IMR-90 (cell line): ENCODE measurements around the gene COG3. TPM values are rescaled to one million over a fixed set of nuclear protein-coding genes. Genes with fewer than 3 reads are reported as not detected.

Source experiments
- ATAC-seq: fragments of 200-7000 bp; cut with Tn5 transposase; 2 replicates; pipeline ENCODE4 v1.9.1; 2020; ENCODE audit warnings: low read depth, mild to moderate bottlenecking, moderate library complexity
- BruUV-seq: library from RNA; stranded (reverse); fragments of 400-500 nt; replicated peaks from 2 replicates; lab custom pipeline; 2021; lab: Mats Ljungman, UMichigan
- CTCF ChIA-PET: fragments of 300-600 bp; formaldehyde crosslinking; extraction: SDS; loops from one replicate; lab custom pipeline; 2021; ENCODE audit warnings: antibody characterized with exemption; lab: Yijun Ruan, JAX
- POLR2A ChIA-PET: fragments of 300-600 bp; sonication (Branson Sonifier 250); formaldehyde crosslinking; loops from one replicate; lab custom pipeline; 2022; ENCODE audit warnings: antibody characterized with exemption; ENCODE audit not compliant: unreplicated experiment; lab: Charles Lee
- DNase-seq: peaks from one replicate; pipeline ENCODE4 v3.0.0; 2013
- H2AFZ ChIP-seq: replicated peaks from 2 replicates; pipeline ENCODE3; 2013; ENCODE audit warnings: low read length, mild to moderate bottlenecking; ENCODE audit not compliant: poor library complexity
- H2AK5ac ChIP-seq: 2 replicates; pipeline ENCODE4 v1.6.1; 2013; ENCODE audit warnings: low read depth, low read length, inconsistent platforms
- H2AK9ac ChIP-seq: replicated peaks from 2 replicates; pipeline ENCODE3; 2013; ENCODE audit warnings: mild to moderate bottlenecking, low read depth, low read length, moderate library complexity; ENCODE audit not compliant: poor library complexity
- H2BK120ac ChIP-seq: 2 replicates; pipeline ENCODE4 v1.6.1; 2013; ENCODE audit warnings: low read depth, low read length, inconsistent platforms
- H2BK15ac ChIP-seq: 3 replicates; pipeline ENCODE4 v1.6.1; 2013; ENCODE audit warnings: low read depth, low read length, inconsistent platforms
- H2BK20ac ChIP-seq: 2 replicates; pipeline ENCODE4 v1.6.1; 2013; ENCODE audit warnings: low read depth, mild to moderate bottlenecking, inconsistent platforms, low read length, moderate library complexity
- H2BK5ac ChIP-seq: 2 replicates; pipeline ENCODE4 v1.6.1; 2013; ENCODE audit warnings: mild to moderate bottlenecking, low read depth, low read length, inconsistent platforms; ENCODE audit not compliant: poor library complexity, severe bottlenecking
- H3K14ac ChIP-seq: replicated peaks from 2 replicates; pipeline ENCODE4 v1.6.1; 2013; ENCODE audit warnings: low read depth, low read length, inconsistent platforms
- H3K18ac ChIP-seq: 2 replicates; pipeline ENCODE4 v1.6.1; 2013; ENCODE audit warnings: low read depth, low read length, control low read depth
- H3K23ac ChIP-seq: 2 replicates; pipeline ENCODE4 v1.6.1; 2013; ENCODE audit warnings: low read depth, low read length, inconsistent platforms
- H3K27ac ChIP-seq: 2 replicates; pipeline ENCODE4 v1.5.1; 2013; ENCODE audit warnings: mild to moderate bottlenecking, control low read depth, low read length; ENCODE audit not compliant: insufficient read depth
- H3K27me3 ChIP-seq: 2 replicates; pipeline ENCODE4 v1.6.1; 2013; ENCODE audit warnings: low read length; ENCODE audit not compliant: control insufficient read depth, insufficient read depth
- H3K36me3 ChIP-seq: 2 replicates; pipeline ENCODE4 v1.6.1; 2013; ENCODE audit warnings: low read length, mixed read lengths; ENCODE audit not compliant: control insufficient read depth, insufficient read depth
- H3K4ac ChIP-seq: 2 replicates; pipeline ENCODE4 v1.6.1; 2013; ENCODE audit warnings: low read depth, low read length, inconsistent platforms
- H3K4me1 ChIP-seq: 2 replicates; pipeline ENCODE4 v1.6.1; 2013; ENCODE audit warnings: low read length, mixed read lengths; ENCODE audit not compliant: control insufficient read depth, insufficient read depth
- H3K4me2 ChIP-seq: 2 replicates; pipeline ENCODE4 v1.6.1; 2013; ENCODE audit warnings: low read depth, mild to moderate bottlenecking, control low read depth, low read length, moderate library complexity
- H3K4me3 ChIP-seq: 2 replicates; pipeline ENCODE4 v1.5.1; 2013; ENCODE audit warnings: low read depth, mild to moderate bottlenecking, control low read depth, low read length, moderate library complexity; ENCODE audit not compliant: insufficient read depth
- H3K56ac ChIP-seq: 2 replicates; pipeline ENCODE4 v1.6.1; 2013; ENCODE audit warnings: low read length, inconsistent platforms; ENCODE audit not compliant: insufficient read depth; ENCODE audit errors: extremely low read depth
- H3K79me1 ChIP-seq, 2 experiments: 2 replicates each; pipeline ENCODE4 v1.6.1; 2013; ENCODE audit warnings: low read length in 2 of 2, inconsistent platforms in 1 of 2, low read depth in 1 of 2
- H3K9ac ChIP-seq: 2 replicates; pipeline ENCODE4 v1.6.1; 2013; ENCODE audit warnings: low read depth, low read length, control low read depth
- H3K9me1 ChIP-seq: 2 replicates; pipeline ENCODE4 v1.6.1; 2013; ENCODE audit warnings: low read length, inconsistent platforms; ENCODE audit not compliant: insufficient read depth
- H3K9me3 ChIP-seq: 2 replicates; pipeline ENCODE4 v1.6.1; 2013; ENCODE audit warnings: low read length; ENCODE audit not compliant: control insufficient read depth, insufficient read depth
- H4K20me1 ChIP-seq: 2 replicates; pipeline ENCODE4 v1.6.1; 2013; ENCODE audit warnings: low read length, inconsistent platforms; ENCODE audit not compliant: insufficient read depth
- H4K5ac ChIP-seq: 2 replicates; pipeline ENCODE4 v1.6.1; 2013; ENCODE audit warnings: mild to moderate bottlenecking, low read depth, low read length, control low read depth
- H4K8ac ChIP-seq, 2 experiments: 2 replicates each; pipeline ENCODE4 v1.6.1; 2013; ENCODE audit warnings: low read depth in 2 of 2, low read length in 2 of 2, control low read depth in 1 of 2, inconsistent platforms in 1 of 2
- H4K91ac ChIP-seq: 2 replicates; pipeline ENCODE4 v1.6.1; 2013; ENCODE audit warnings: low read depth, low read length, inconsistent platforms; ENCODE audit not compliant: insufficient read depth
- CHD1 ChIP-seq: IDR thresholded peaks from 2 replicates; pipeline ENCODE4 v1.6.1; 2012; ENCODE audit warnings: low read depth, low read length, improper control_type of control experiment
- ELK1 ChIP-seq: fragments of 150-350 bp; IDR thresholded peaks from 2 replicates; pipeline ENCODE4 v1.6.1; 2016; ENCODE audit warnings: low read depth, mild to moderate bottlenecking, low read length, moderate library complexity, borderline replicate concordance
- FOS ChIP-seq: fragments of 150-350 bp; IDR thresholded peaks from 2 replicates; pipeline ENCODE4 v1.6.1; 2016; ENCODE audit warnings: low read depth, low read length
- MAZ ChIP-seq: IDR thresholded peaks from 2 replicates; pipeline ENCODE4 v1.6.1; 2012; ENCODE audit warnings: low read depth, mild to moderate bottlenecking, low read length, improper control_type of control experiment, moderate library complexity, borderline replicate concordance
- MXI1 ChIP-seq: IDR thresholded peaks from 2 replicates; pipeline ENCODE4 v1.6.1; 2012; ENCODE audit warnings: low read depth, mild to moderate bottlenecking, low read length, moderate library complexity, borderline replicate concordance
- NFE2L2 ChIP-seq: fragments of 150-350 bp; IDR thresholded peaks from 2 replicates; pipeline ENCODE4 v1.6.1; 2016; ENCODE audit warnings: low read depth, mild to moderate bottlenecking, low read length
- POLR2A ChIP-seq: IDR thresholded peaks from 2 replicates; pipeline ENCODE4 v1.6.1; 2012; ENCODE audit warnings: mild to moderate bottlenecking, low read depth, low read length
- RAD21 ChIP-seq: IDR thresholded peaks from 2 replicates; pipeline ENCODE4 v1.6.1; 2012; ENCODE audit warnings: low read length, improper control_type of control experiment
- RCOR1 ChIP-seq: IDR thresholded peaks from 2 replicates; pipeline ENCODE4 v1.6.1; 2012; ENCODE audit warnings: mild to moderate bottlenecking, low read length, improper control_type of control experiment; ENCODE audit not compliant: insufficient replicate concordance
- SMC3 ChIP-seq: fragments of 150-350 bp; IDR thresholded peaks from 2 replicates; pipeline ENCODE4 v1.6.1; 2016; ENCODE audit warnings: low read depth, mild to moderate bottlenecking, antibody characterized with exemption, low read length, moderate library complexity
- USF2 ChIP-seq: fragments of 150-350 bp; IDR thresholded peaks from 2 replicates; pipeline ENCODE4 v1.6.1; 2017; ENCODE audit warnings: mild to moderate bottlenecking, antibody characterized with exemption, low read length, low read depth
- dilution Hi-C: fragments of 300-500 bp; cut with HindIII; formaldehyde crosslinking; loops from one replicate; pipeline ENCODE4 v1.14.3; 2018; ENCODE audit warnings: low sequenced_read_pairs; ENCODE audit not compliant: unreplicated experiment
- in situ Hi-C: fragments of 300-500 bp; cut with MboI; formaldehyde crosslinking; loops from 3 replicates; pipeline ENCODE4 v1.14.3; 2019; ENCODE audit warnings: low sequenced_read_pairs, inconsistent platforms, mixed read lengths
- intact Hi-C: fragments of 100-400 bp; cut with micrococcal nuclease; formaldehyde crosslinking; loops from 2 replicates; pipeline ENCODE4 v1.10.0; 2022
- polyA plus RNA-seq, 3 experiments: library from polyadenylated mRNA; depleted of rRNA; stranded (reverse); fragments of >200 nt; gene quantifications; 2 replicates each; pipeline ENCODE4 v1.2.3, GENCODE V29; 2012; ENCODE audit warnings: low replicate concordance in 1 of 3
- total RNA-seq: library from RNA; depleted of rRNA; stranded (reverse); fragments of >200 nt; gene quantifications from 2 replicates; pipeline ENCODE4 v1.2.3, GENCODE V29; 2012

Gene COG3
- total and polyA plus RNA-seq, 2 of the 4 experiments (the other 2 are of a cell fraction): 21.7 to 31.9 TPM

- H3K23ac ChIP-seq: no peak overlapping the region
- no peak overlapping the region for H2AFZ ChIP-seq
- no peak overlapping the region for H3K56ac ChIP-seq
- no peaks in the 10 kb centered on the region for H3K79me1 ChIP-seq
- no peak overlapping the region for H3K14ac ChIP-seq
- H2AK5ac ChIP-seq: no peak overlapping the region
- DNase-seq (no peak), ATAC-seq (no peak)
- H2BK5ac ChIP-seq: no peak overlapping the region
- no peak overlapping the region for H4K91ac ChIP-seq
- no peaks in the 10 kb centered on the region for H4K20me1 ChIP-seq
- TF ChIP-seq MXI1 (no peak), POLR2A (no peak), RCOR1 (no peak), NFE2L2 (no peak), RAD21 (no peak), FOS (no peak), USF2 (no peak), CHD1 (no peak), ELK1 (no peak), MAZ (no peak), SMC3 (no peak)
- POLR2A ChIA-PET: no interaction called here
- H4K5ac ChIP-seq: no peak overlapping the region
- H3K4me2 ChIP-seq: no peak overlapping the region
- CTCF ChIA-PET: no interaction called here
- no peak overlapping the region for H2BK120ac ChIP-seq
- no peak overlapping the region for H2BK15ac ChIP-seq
- H3K36me3 ChIP-seq: no peaks in the 10 kb centered on the region
- H3K27me3 ChIP-seq: peaks cover 15% of the 10 kb centered on the region
- in situ Hi-C loops: no loop called here
- peaks cover 3% of the 10 kb centered on the region; the same call in 1 of the 2 replicates for H3K9me3 ChIP-seq
- no peaks in the 10 kb centered on the region for H3K4me1 ChIP-seq
- H3K4me3 ChIP-seq: no peak overlapping the region
- no peak overlapping the region for H2AK9ac ChIP-seq
- BruUV-seq: no TSS peak
- H3K9ac ChIP-seq: no peak overlapping the region
- H3K4ac ChIP-seq: no peak overlapping the region
- dilution Hi-C loops: no loop called here
- H4K8ac ChIP-seq: no peak overlapping the region
- no peak overlapping the region for H2BK20ac ChIP-seq
- no peak overlapping the region for H3K18ac ChIP-seq
- H3K27ac ChIP-seq: no peak overlapping the region
- H3K9me1 ChIP-seq: no peaks in the 10 kb centered on the region; the same call in 1 of the 2 replicates
- intact Hi-C loops: no loop called here
Measured at GRCh38 chr13:45565331-45565730, 100.6 kb downstream of the COG3 start.
